GM18505 (cell line): ENCODE measurements around the gene MGLL.

Source experiments
- ATAC-seq: cut with Tn5 transposase; IDR thresholded peaks from one replicate; pipeline ENCODE4 v1.9.1; 2021; ENCODE audit not compliant: unreplicated experiment
- POLR2A ChIP-seq: IDR thresholded peaks from 4 replicates; pipeline ENCODE4 v1.6.1; 2011; ENCODE audit warnings: borderline replicate concordance; ENCODE audit not compliant: insufficient read depth, insufficient read length; ENCODE audit errors: extremely low read depth

Gene MGLL

GRCh38 chr3:127677541-127678314 is 144.6 kb downstream of the MGLL start:
- no peak for ATAC-seq
- no peak for TF ChIP-seq POLR2A

DNA sequence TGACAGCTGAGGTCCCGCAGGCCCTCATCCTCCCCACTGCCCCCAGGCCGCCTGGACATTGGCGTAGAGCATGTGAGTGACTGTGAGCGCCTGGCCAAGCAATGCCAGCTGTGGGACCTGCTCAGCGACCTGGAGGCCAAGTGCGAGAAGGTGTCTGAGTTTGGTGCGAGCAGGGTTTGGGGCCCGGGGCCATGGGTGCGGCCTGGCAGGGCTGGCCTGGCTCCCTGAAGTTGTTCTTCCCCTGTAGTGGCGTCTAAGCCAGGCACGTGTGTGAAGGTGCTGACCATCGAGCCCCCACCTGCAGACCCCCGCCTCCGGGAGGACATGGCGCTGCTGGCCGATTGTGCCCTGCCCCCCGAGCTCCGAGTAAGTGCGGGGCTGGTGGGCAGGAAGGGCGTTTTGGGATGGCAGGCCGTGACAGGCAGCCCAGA is 145.4 kb downstream of the MGLL start:
- TF ChIP-seq POLR2A = no peak
- ATAC-seq = no peak

DNA sequence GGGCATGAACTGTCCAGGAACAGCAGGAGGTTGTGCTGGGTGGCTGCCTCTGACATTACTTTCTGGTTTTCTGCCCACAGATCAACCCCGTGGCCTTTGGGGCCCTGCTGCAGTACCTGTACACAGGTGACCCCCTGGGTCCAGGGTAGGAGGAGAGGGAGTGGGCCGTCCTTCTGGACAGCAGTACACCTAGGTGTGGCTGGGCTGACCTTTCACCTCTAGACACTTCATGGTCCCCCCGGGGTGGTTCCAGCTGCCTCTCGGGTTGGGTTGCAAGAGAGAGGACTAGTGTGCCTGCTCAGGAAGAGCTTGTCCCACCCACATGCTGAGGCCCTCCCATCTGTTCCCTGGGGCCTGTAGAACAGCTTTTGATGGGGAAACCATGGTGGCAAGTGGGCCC is 145.9 kb downstream of the MGLL start:
- ATAC-seq = no peak
- TF ChIP-seq POLR2A = no peak

- TF ChIP-seq POLR2A = no peak
- no peak for ATAC-seq
Observed at GRCh38 chr3:127675651-127676391, 146.5 kb downstream of the MGLL start.

- no peak for ATAC-seq
- no peak for TF ChIP-seq POLR2A
Observed at GRCh38 chr3:127674790-127675189, 147.5 kb downstream of the MGLL start.

DNA sequence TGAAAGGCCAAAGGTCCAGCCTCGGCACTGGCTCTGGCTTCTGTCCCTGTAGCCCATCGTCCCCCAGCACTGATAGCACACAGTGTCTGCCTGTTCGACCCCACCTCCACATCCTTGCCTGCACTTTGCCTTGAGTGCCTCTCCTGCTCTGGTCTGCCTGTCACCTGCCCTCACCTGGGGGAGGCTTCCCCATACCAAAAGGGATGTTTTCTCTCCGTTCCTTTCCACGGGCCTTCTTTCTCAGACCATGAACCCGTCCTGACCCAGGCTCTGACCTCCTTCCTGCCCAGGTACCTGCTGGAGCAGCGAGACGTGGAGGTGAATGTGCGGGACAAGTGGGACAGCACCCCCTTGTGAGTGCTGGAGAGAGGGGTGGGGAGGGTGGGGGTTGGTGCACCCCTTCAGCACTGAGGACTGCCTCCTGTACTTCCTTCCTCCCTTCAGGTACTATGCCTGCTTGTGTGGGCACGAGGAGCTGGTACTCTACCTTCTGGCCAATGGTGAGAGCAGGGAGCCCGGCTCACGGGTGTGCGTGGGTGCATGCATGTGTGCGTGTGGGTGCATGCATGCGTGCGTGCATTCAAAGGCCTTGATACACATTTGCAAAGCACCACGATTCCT is 148.1 kb downstream of the MGLL start:
- ATAC-seq = no peak
- TF ChIP-seq POLR2A = no peak

- ATAC-seq = peak; percentile 37
- TF ChIP-seq POLR2A = no peak
Observed at GRCh38 chr3:127673191-127674100, 148.9 kb downstream of the MGLL start.

DNA sequence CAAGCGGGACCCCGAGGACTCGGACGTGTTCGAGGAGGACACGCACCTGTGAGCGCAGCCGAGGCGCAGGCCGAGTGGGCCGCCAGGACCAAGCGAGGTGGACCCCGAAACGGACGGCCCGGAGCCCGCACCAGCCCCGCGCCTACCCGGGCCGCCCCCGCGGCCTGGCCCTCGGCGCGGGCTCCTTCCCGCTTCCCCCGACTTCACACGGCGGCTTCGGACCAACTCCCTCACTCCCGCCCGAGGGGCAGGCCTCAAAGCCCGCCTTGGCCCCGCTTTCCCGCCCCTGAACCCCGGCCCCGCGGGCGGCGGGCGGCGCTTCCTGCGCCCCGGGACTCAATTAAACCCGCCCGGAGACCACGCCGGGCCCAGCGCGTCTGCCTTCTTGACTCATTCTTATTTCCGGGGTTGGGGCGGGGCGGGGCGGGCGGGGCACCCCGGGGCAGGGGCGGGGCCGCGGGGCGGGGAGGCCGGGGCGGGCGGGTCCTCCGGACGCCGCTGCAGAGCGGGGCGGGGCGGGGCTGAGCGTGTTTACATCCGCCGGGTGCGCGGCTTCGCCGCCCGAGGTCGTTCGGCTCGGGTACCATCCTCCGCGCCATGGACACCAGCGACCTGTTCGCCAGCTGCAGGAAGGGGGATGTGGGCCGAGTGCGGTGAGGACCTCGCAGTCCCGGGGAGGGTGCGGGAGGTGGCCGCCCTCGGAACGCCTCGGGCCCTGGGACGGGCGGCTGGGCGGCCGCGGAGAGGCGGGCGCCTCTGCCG is 149.7 kb downstream of the MGLL start, which contains the start of gene ABTB1:
ABTB1 (plus strand) TSS at position 524 of the 762 bp plus-strand sequence; CDS start at position 598, 74 bp downstream.
- peak; percentile 90 for TF ChIP-seq POLR2A
- peak; percentile 62 for ATAC-seq

GRCh38 chr3:127671523-127672428 is 150.5 kb downstream of the MGLL start:
- no peak for TF ChIP-seq POLR2A
- peak; percentile 15 for ATAC-seq

DNA sequence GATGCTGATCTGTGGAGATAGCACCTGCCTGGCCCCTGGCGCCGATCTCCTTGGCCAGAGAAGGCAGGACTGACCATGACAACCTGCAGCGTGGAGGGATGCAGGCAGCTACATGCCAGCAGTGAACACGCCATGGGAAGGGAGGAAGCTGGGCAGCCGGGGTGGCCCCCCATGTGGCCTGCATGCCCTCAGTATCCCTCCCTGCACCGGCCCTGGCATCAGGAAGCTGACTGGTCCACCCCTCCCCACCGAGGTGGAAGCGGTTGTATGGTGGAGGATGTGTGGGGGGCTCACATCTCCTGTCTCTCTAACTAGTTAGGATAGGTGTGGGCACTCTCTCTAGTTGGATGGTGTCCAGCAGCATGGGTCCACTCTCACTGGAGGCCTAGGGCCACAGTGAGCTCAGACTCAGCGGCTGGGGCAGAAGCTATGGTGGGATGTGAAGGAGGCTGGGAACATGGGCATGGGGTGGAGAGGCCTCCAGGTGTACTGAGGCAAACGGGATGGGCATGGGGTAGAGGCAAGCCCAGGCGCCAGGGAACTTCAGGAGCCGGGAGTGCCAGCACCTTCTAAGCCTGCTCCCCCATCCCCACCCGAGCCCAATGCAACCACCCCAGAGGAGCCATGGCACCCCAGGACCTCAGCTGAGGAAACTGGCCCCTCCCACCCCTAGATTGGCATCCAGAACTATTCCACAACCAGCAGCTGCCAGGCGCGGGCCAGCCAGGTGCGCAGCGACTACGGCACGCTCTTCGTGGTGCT is 151.4 kb downstream of the MGLL start:
- TF ChIP-seq POLR2A = no peak
- no peak for ATAC-seq

- ATAC-seq = no peak
- TF ChIP-seq POLR2A = no peak
Observed at GRCh38 chr3:127670229-127670559, 152.1 kb downstream of the MGLL start.
